HEK293 (cell line): Measurements from ENCODE around the gene LRRC59.

Experiments used
- CTCF ChIA-PET: fragments of 350-600 bp; formaldehyde crosslinking; extraction: SDS; loops from one replicate; lab custom pipeline; 2021; ENCODE audit warnings: antibody characterized with exemption; lab: Yijun Ruan, JAX
- POLR2A ChIA-PET: fragments of 300-600 bp; formaldehyde crosslinking; extraction: SDS; loops from one replicate; lab custom pipeline; 2020; ENCODE audit warnings: antibody characterized with exemption, inconsistent platforms; lab: Yijun Ruan, JAX
- H3K27ac ChIP-seq: fragments of 200-500 bp; sonication (Bioruptor generic); 2 replicates; pipeline ENCODE4 v1.5.1; 2014; ENCODE audit warnings: low read depth, low read length, control low read depth, inconsistent platforms; ENCODE audit errors: extremely low read depth
- H3K36me3 ChIP-seq, 2 experiments: fragments of 200-500 bp in 1 of 2; sonication (Bioruptor generic) in 1 of 2; 1 replicate in 1 of 2; 2 replicates in 1 of 2; pipeline ENCODE4 v1.5.1; 2014 to 2017; ENCODE audit warnings: inconsistent platforms in 2 of 2, low read length in 2 of 2; ENCODE audit not compliant: control insufficient read depth in 2 of 2, insufficient read depth in 1 of 2
- H3K4me1 ChIP-seq: fragments of 200-500 bp; sonication (Bioruptor generic); 2 replicates; pipeline ENCODE4 v1.5.1; 2014; ENCODE audit warnings: mild to moderate bottlenecking, low read length, inconsistent platforms; ENCODE audit not compliant: control insufficient read depth, insufficient read depth
- H3K4me3 ChIP-seq: 2 replicates; pipeline ENCODE4 v1.5.1; 2011; ENCODE audit warnings: low read depth, mild to moderate bottlenecking, control low read depth, low read length, moderate library complexity
- H3K9me3 ChIP-seq: fragments of 200-500 bp; sonication (Bioruptor generic); 2 replicates; pipeline ENCODE4 v1.5.1; 2014; ENCODE audit warnings: low read depth, low read length, inconsistent platforms; ENCODE audit not compliant: control insufficient read depth, insufficient read depth
- EGR2 ChIP-seq: fragments of 450-650 bp; formaldehyde crosslinking; IDR thresholded peaks from 2 replicates; pipeline ENCODE4 v1.5.1; 2016; ENCODE audit warnings: low read depth, missing biosample characterization, missing genetic modification characterization
- GLIS1 ChIP-seq: fragments of 450-650 bp; formaldehyde crosslinking; IDR thresholded peaks from 2 replicates; pipeline ENCODE4 v1.5.1; 2016; ENCODE audit warnings: missing biosample characterization, missing genetic modification characterization
- KLF10 ChIP-seq: fragments of 450-650 bp; IDR thresholded peaks from 2 replicates; pipeline ENCODE4 v1.5.1; 2018; ENCODE audit warnings: missing biosample characterization, mild to moderate bottlenecking, missing genetic modification characterization
- KLF16 ChIP-seq: fragments of 450-650 bp; formaldehyde crosslinking; IDR thresholded peaks from 2 replicates; pipeline ENCODE4 v1.5.1; 2017; ENCODE audit warnings: missing biosample characterization, missing genetic modification characterization
- MEIS1 ChIP-seq: sonication (generic); formaldehyde crosslinking; IDR thresholded peaks from 2 replicates; pipeline ENCODE4 v1.8.1; 2022; ENCODE audit warnings: missing genetic modification reagents, mild to moderate bottlenecking, borderline replicate concordance
- PRDM4 ChIP-seq: fragments of 450-650 bp; formaldehyde crosslinking; IDR thresholded peaks from 2 replicates; pipeline ENCODE4 v1.5.1; 2017; ENCODE audit warnings: missing biosample characterization, missing genetic modification characterization
- SP2 ChIP-seq: fragments of 450-650 bp; formaldehyde crosslinking; IDR thresholded peaks from 2 replicates; pipeline ENCODE4 v1.5.1; 2016; ENCODE audit warnings: missing biosample characterization, missing genetic modification characterization
- SP3 ChIP-seq: fragments of 450-650 bp; formaldehyde crosslinking; IDR thresholded peaks from 2 replicates; pipeline ENCODE4 v1.5.1; 2016; ENCODE audit warnings: missing biosample characterization, missing genetic modification characterization
- ZBTB17 ChIP-seq: fragments of 450-650 bp; formaldehyde crosslinking; IDR thresholded peaks from 2 replicates; pipeline ENCODE4 v1.5.1; 2016; ENCODE audit warnings: missing biosample characterization, missing genetic modification characterization
- ZBTB20 ChIP-seq: fragments of 450-650 bp; formaldehyde crosslinking; IDR thresholded peaks from 2 replicates; pipeline ENCODE4 v1.5.1; 2016; ENCODE audit warnings: missing biosample characterization, missing genetic modification characterization
- ZBTB21 ChIP-seq: fragments of 450-650 bp; formaldehyde crosslinking; IDR thresholded peaks from 2 replicates; pipeline ENCODE4 v1.5.1; 2017; ENCODE audit warnings: missing biosample characterization, missing genetic modification characterization
- ZBTB48 ChIP-seq: fragments of 450-650 bp; formaldehyde crosslinking; IDR thresholded peaks from 2 replicates; pipeline ENCODE4 v1.5.1; 2016; ENCODE audit warnings: missing biosample characterization, missing genetic modification characterization
- ZEB2 ChIP-seq: fragments of 450-650 bp; formaldehyde crosslinking; IDR thresholded peaks from 2 replicates; pipeline ENCODE4 v1.5.1; 2016; ENCODE audit warnings: missing biosample characterization, missing genetic modification characterization
- ZFHX2 ChIP-seq: fragments of 450-650 bp; formaldehyde crosslinking; conservative IDR thresholded peaks from 2 replicates; pipeline ENCODE4 v1.5.1; 2016; ENCODE audit warnings: missing biosample characterization, missing genetic modification characterization
- ZNF169 ChIP-seq: fragments of 450-650 bp; formaldehyde crosslinking; IDR thresholded peaks from 2 replicates; pipeline ENCODE4 v1.5.1; 2016; ENCODE audit warnings: missing biosample characterization, missing genetic modification characterization
- ZNF26 ChIP-seq: fragments of 450-650 bp; formaldehyde crosslinking; IDR thresholded peaks from 2 replicates; pipeline ENCODE4 v1.5.1; 2016; ENCODE audit warnings: missing biosample characterization, missing genetic modification characterization
- ZNF335 ChIP-seq: fragments of 450-650 bp; formaldehyde crosslinking; conservative IDR thresholded peaks from 2 replicates; pipeline ENCODE4 v1.5.1; 2016; ENCODE audit warnings: missing biosample characterization, missing genetic modification characterization
- ZNF354C ChIP-seq: fragments of 450-650 bp; formaldehyde crosslinking; IDR thresholded peaks from 2 replicates; pipeline ENCODE4 v1.5.1; 2016; ENCODE audit warnings: missing biosample characterization, missing genetic modification characterization, low read depth, borderline replicate concordance
- ZNF366 ChIP-seq: fragments of 450-650 bp; formaldehyde crosslinking; conservative IDR thresholded peaks from 2 replicates; pipeline ENCODE4 v1.5.1; 2016; ENCODE audit warnings: missing biosample characterization, missing genetic modification characterization
- ZNF501 ChIP-seq: fragments of 450-650 bp; formaldehyde crosslinking; IDR thresholded peaks from 2 replicates; pipeline ENCODE4 v1.5.1; 2016; ENCODE audit warnings: missing biosample characterization, missing genetic modification characterization
- ZNF560 ChIP-seq: fragments of 450-650 bp; formaldehyde crosslinking; IDR thresholded peaks from 2 replicates; pipeline ENCODE4 v1.5.1; 2017; ENCODE audit warnings: missing biosample characterization, missing genetic modification characterization, borderline replicate concordance
- ZNF600 ChIP-seq: fragments of 450-650 bp; formaldehyde crosslinking; IDR thresholded peaks from 2 replicates; pipeline ENCODE4 v1.5.1; 2016; ENCODE audit warnings: missing biosample characterization, missing genetic modification characterization
- ZNF610 ChIP-seq: fragments of 450-650 bp; formaldehyde crosslinking; IDR thresholded peaks from 2 replicates; pipeline ENCODE4 v1.5.1; 2016; ENCODE audit warnings: missing biosample characterization, missing genetic modification characterization, borderline replicate concordance
- ZNF660 ChIP-seq: fragments of 450-650 bp; IDR thresholded peaks from 2 replicates; pipeline ENCODE4 v1.5.1; 2018; ENCODE audit warnings: missing biosample characterization, mild to moderate bottlenecking, missing genetic modification characterization
- ZNF76 ChIP-seq: fragments of 450-650 bp; formaldehyde crosslinking; IDR thresholded peaks from 2 replicates; pipeline ENCODE4; 2016; ENCODE audit warnings: low read depth, missing biosample characterization, missing genetic modification characterization, borderline replicate concordance
- ZNF791 ChIP-seq: fragments of 450-650 bp; formaldehyde crosslinking; IDR thresholded peaks from 2 replicates; pipeline ENCODE4 v1.5.1; 2016; ENCODE audit warnings: missing biosample characterization, missing genetic modification characterization
- ZNF792 ChIP-seq: fragments of 450-650 bp; formaldehyde crosslinking; IDR thresholded peaks from 2 replicates; pipeline ENCODE4 v1.5.1; 2016; ENCODE audit warnings: missing biosample characterization, missing genetic modification characterization

The LRRC59 gene

GRCh38 chr17:50347117-50347893 lies 50.0 kb downstream of the LRRC59 start:
- POLR2A ChIA-PET, result interaction anchor here (0.5 to 2.0 kb wide), 15 partner anchors 12 to 670 kb away, joined by 3 to 10 read pairs (median 3); partner anchors contain the start of genes EME1, LRRC59 and MRPL27
- H3K9me3 ChIP-seq, result no peaks in the 10 kb centered on the region
- 0 out of 2 replicates have a peak, but pooled peaks have one; percentile 10 for TF ChIP-seq ZNF600 (tag by site-specific recombination)
- TF ChIP-seq EGR2, result peak; percentile 52
- peak; percentile 60; the same call in 1 of the 2 replicates for TF ChIP-seq ZFHX2 (tag by site-specific recombination)
- TF ChIP-seq SP2 (tag by site-specific recombination), result 0 out of 2 replicates have a peak, but pooled peaks have one; percentile 17
- no peak for TF ChIP-seq ZNF366 (tag by site-specific recombination)
- no peak for TF ChIP-seq ZNF169
- TF ChIP-seq ZNF354C (tag by site-specific recombination), result no peak
- H3K4me3 ChIP-seq, result peak overlapping the region; percentile 88
- CTCF ChIA-PET, result interaction anchor here (0.5 to 4.2 kb wide), 5 partner anchors 10 to 603 kb away, joined by 3 to 39 read pairs (median 4); no protein-coding TSS in a partner anchor
- H3K27ac ChIP-seq, result peak overlapping the region; percentile 83; the same call in 1 of the 2 replicates
- peaks cover 11% of the 10 kb centered on the region for H3K4me1 ChIP-seq
- peaks cover 0 to 13% of the 10 kb centered on the region in 2 experiments; a peak in 1 of 3 replicates for H3K36me3 ChIP-seq

GRCh38 chr17:50346313-50347116 lies 50.8 kb downstream of the LRRC59 start:
- CTCF ChIA-PET, result interaction anchor here (0.5 to 4.2 kb wide), 6 partner anchors 11 to 603 kb away, joined by 3 to 39 read pairs (median 4); no protein-coding TSS in a partner anchor
- peaks cover 11% of the 10 kb centered on the region for H3K4me1 ChIP-seq
- H3K27ac ChIP-seq, result peak overlapping the region; percentile 83; the same call in 1 of the 2 replicates
- H3K4me3 ChIP-seq, result peak overlapping the region; percentile 88
- POLR2A ChIA-PET, result interaction anchor here (0.5 to 2.0 kb wide), 12 partner anchors 9 to 260 kb away, joined by 3 to 10 read pairs (median 3); partner anchors contain the start of genes EME1 and MRPL27
- H3K36me3 ChIP-seq, result peaks cover 0 to 6% of the 10 kb centered on the region in 2 experiments; a peak in 1 of 3 replicates
- H3K9me3 ChIP-seq, result no peaks in the 10 kb centered on the region
- TF ChIP-seq ZNF76, result peak; percentile 36; the same call in 1 of the 2 replicates
- TF ChIP-seq SP3 (tag by site-specific recombination), result peak; percentile 73
- peak; percentile 71; the same call in 1 of the 2 replicates for TF ChIP-seq ZBTB20 (tag by site-specific recombination)
- peak; percentile 85 for TF ChIP-seq ZNF335
- no peak for TF ChIP-seq ZNF560 (tag by site-specific recombination)
- TF ChIP-seq PRDM4, result no peak
- TF ChIP-seq GLIS1, result 0 out of 2 replicates have a peak, but pooled peaks have one; percentile 16
- TF ChIP-seq ZNF501 (tag by site-specific recombination), result peak; percentile 47; the same call in 1 of the 2 replicates
- TF ChIP-seq ZNF792, result no peak
- TF ChIP-seq ZNF660 (tag by site-specific recombination), result 0 out of 2 replicates have a peak, but pooled peaks have one; percentile 7
- TF ChIP-seq ZBTB21 (tag by site-specific recombination), result peak; percentile 8; the same call in 1 of the 2 replicates
- 0 out of 2 replicates have a peak, but pooled peaks have one; percentile 6 for TF ChIP-seq KLF10 (tag by site-specific recombination)
- TF ChIP-seq ZFHX2 (tag by site-specific recombination), result peak; percentile 91
- no peak for TF ChIP-seq ZNF791 (tag by site-specific recombination)
- 0 out of 2 replicates have a peak, but pooled peaks have one; percentile 12 for TF ChIP-seq ZNF610
- TF ChIP-seq ZBTB48, result peak; percentile 87
- TF ChIP-seq MEIS1 (CRISPR knock-in tag), result 0 out of 2 replicates have a peak, but pooled peaks have one; percentile 24
- TF ChIP-seq KLF16 (tag by site-specific recombination), result peak; percentile 52
- TF ChIP-seq ZBTB17 (tag by site-specific recombination), result peak; percentile 41; the same call in 1 of the 2 replicates
- 0 out of 2 replicates have a peak, but pooled peaks have one; percentile 53 for TF ChIP-seq ZEB2 (tag by site-specific recombination)
- TF ChIP-seq ZNF26 (tag by site-specific recombination), result no peak
